Activated naive CD4-positive, alpha-beta T cell treated with Interleukin-2 at 50 U/mL for 16 hours (primary cell): ENCODE results near the gene ZMAT2.
"Not testable (repeated sequence)": the region's sequence is repeated elsewhere in the genome, so short reads cannot be mapped to it uniquely, and the experiment has no call there.

Source experiments
- DNase-seq: peaks from one replicate; pipeline ENCODE4 v3.0.0-alpha.2; 2020

ZMAT2 gene

DNA sequence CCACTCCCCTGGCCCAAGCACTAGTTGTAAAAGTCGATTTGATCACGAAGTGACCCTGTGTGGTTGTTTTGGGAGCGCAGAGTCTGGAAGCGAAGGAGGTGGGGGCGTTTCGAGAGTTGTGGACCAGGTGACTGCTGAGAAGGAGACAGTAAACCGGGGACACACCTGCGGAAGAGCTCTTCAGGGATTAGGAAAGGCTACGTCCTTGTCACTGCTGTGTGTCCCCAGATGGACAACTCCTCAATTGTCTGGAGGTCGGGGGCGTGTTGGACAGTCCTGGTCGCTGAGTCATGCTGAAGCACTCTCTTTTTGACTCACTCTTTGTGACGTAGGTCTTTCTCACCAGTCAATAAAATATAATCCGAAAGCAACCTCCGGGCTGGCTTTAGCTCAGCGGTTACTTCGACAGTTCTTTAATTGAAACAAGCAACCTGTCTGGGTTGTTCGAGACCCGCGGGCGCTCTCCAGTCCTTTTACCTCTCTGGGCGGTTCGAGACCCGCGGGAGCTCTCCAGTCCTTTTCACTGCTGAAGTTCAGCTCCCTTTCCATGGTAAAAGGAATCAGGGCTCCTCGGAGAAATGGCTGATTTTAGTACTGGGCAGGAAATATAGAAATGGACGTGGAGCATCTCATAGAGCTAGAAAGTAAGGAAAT, 10.8 kb downstream of the ZMAT2 start:
- DNase-seq, result peak; percentile 80

DNA sequence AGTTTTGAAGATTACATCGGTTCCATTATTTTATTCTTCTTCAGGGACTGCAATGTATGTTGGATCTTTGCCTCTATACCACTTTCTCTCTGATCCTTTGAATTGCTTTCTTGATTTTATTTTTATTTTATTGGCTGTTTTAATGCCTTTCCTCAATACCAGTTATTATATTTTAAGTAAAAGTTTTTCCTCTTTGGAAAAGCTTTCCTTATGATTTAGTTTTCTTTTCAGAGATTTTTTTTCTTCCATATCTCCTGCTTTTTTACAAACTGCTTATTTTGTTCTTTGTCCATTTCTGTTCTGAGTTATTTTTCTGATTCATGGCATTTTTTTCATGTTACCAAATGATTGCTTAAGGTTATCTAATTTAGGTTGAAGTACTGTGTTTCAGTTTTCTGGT, 11.5 kb downstream of the ZMAT2 start:
- DNase-seq, result no peak

DNA sequence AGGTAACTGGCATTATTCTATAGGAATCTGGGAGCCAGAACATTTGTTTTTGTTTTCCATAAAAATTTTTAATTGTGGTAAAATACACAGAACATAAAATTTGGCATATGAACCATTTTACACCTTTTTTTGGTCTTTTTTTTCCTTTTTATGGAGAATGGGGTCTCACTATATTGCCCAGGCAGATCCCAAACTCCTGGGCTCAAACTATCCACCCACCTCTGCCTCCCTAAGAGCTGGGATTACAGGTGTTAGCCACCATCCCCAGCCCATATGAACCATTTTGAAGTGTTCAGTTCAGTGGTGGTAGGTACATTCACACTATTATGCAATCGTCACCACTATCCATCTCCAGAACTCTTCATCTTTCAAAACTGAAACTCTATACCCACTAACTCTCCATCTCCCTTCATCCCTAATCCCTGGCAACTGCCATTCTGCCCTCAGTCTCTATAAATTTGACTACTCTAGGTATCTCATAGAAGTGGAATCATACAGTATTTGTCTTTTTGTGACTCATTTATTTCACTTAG, 13.4 kb downstream of the ZMAT2 start:
- DNase-seq, result no peak

DNA sequence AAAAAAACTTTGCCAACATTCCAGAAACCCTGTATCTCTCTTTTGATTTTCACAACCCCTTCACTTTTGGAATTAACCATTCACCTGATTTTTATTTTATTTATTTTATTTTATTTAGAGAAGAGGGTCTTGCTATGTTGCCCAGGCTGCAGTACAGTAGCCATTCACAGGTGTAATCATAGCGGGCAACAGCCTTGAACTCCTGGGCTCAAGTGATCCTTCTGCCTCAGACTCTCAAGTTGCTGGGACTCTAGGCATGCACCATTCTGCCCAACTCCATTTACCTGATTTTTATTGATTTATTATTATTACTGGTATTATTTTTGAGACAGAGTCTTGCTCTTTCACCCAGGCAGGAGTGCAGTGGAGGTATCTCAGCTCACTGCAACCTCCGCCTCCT, 16.0 kb downstream of the ZMAT2 start:
- DNase-seq, result not testable (repeated sequence)

DNA sequence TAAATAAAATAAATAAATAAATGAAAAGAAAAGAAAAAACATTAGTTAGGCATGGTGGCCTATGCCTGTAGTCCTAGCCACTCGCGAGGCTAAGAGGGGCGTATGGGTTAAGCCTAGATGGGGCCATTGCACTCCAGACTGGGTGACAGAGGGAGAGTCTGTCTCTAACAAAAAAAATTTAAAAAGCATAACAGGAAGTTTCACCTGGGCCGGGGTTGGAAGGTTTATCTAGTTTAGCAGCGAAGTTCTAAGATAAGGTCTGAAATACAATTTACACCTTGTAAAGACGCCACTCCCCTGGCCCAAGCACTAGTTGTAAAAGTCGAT, 18.0 kb downstream of the ZMAT2 start:
- DNase-seq, result no peak

DNA sequence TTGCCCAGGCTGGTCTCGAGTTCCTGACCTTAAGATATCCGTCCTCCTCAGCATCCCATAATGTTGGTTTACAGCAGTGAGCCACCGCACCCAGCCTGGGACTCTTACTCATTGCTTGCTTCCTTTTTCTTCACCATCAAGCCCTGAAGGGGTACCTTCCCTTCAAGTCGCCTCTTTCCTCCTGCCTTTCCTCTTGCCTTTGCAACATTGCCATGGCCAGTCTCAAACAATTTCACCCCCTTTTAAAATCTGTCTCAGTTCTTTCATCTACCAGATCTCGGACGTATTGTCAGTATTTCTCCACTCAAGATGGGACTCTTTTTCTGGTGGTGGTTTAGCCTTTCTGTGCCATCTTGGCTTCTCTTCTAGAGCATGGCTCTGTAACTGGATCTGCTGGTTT, 20.5 kb downstream of the ZMAT2 start:
- DNase-seq, result not testable (repeated sequence)

DNA sequence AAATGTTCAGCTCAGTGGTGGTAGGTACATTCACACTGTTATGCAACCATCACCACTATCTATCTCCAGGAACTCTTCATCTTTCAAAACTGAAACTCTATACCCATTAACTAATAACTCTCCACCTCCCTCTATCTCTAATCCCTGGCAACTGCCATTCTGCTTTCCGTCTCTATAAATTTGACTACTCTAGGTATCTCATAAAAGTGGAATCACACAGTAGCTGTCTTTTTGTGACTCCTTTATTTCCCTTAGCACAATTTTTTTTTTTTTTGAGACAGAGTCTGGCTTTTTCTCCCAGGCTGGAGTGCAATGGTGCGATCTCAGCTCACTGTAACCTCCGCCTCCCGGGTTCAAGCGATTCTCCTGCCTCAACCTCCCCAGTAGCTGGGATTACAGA, 21.1 kb downstream of the ZMAT2 start:
- not testable (repeated sequence) for DNase-seq

DNA sequence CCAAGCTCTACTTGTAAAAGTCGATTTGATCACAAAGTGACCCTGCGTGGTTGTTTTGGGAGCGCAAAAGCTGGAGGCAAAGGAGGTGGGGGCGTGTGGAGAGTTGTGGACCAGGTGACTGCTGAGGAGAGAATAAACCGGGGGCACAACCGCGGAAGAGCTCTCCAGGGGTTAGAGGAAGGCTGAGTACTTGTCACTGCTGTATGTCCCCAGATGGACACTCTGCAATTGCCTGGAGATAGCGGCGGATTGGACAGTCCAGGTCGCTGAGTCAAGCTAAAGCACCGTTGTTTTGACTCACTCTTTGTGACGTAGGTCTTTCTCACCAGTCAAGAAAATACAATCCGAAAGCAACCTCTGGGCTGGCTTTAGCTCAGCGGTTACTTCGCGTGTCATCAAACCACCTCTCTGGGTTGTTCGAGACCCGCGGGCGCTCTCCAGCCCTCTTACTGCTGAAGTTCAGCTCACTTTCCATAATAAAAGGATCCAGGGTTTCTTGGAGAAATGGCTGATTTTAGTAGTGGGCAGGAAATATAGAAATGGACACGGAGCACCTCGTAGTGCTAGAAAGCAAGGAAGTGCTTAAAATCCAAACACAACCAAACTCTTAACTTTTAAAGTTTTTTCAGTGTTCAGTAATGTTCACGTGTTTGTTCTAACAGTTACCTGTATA, 25.7 kb downstream of the ZMAT2 start:
- DNase-seq, result peak; percentile 80

DNA sequence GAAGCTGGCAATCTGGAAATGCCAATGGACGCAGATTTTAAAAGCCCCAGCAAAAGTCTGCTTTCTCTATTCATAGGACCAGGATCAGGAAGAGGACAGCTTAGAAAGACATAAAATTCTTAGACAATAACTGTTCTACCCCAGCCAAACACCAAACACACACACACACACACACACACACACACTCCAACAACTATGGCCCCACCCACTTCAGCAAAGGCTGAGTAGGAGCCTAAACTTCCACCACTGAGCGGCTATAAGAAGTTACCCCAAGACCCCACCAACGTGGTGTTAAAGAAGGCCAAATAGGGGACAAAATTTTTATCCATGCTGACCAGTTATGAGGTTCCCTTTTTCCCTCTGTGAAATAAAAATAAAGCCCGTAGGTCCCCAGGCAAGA, 32.9 kb downstream of the ZMAT2 start:
- no peak for DNase-seq

DNA sequence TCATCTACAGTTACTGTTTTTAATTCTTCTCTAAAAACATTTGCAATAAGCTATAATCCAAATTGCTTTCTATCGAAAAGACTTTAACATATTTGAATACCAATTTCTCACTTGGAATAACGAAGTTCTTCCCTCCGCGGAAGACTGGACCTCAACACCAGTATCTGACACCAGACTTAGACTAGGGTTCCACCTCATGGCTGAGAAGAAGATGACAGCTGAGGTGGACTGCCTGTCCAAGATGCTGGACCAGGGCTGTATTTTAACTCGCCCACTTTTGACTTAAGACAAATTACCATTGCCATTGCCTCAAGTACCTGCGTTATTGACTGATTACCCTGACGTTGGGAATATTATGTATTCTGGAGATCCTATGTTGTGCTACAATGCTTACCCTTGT, 34.1 kb downstream of the ZMAT2 start:
- no peak for DNase-seq

DNA sequence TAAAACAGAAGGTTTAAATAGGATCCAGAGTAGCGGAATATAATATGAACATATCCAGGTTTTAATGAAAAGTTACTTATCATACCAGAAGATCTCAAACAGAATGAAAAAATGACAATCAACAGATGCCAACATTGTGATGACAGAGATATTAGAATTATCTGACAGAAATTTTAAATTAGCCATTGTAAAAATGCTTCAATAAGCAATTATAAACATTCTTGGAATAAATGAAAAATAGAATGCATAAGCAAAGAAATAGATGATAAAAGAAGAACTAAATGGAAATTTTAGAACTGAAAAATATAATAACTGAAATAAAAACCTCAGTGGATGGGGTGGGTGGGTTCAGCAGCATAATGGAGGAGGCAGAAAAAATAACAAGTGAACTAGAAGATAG, 37.2 kb downstream of the ZMAT2 start:
- DNase-seq, result no peak

DNA sequence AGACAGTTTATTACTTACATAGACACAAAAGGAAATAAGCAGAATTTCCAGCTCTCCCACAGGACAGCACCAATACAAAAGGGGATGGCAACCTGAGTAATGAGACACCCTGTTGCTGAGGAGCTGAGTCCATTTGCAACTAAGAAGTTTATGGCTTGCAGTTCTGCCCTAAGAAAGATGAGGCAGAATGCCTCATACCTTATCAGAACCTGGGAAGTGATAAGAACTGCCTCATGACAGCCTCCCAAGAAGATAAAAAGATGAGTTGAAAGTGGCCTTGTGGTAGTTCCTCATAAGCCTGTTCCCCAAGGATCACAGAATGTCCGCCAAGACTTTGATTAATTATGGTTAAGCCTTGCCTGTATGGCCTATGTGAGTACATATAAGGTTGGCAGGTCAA, 41.7 kb downstream of the ZMAT2 start:
- DNase-seq, result no peak

DNA sequence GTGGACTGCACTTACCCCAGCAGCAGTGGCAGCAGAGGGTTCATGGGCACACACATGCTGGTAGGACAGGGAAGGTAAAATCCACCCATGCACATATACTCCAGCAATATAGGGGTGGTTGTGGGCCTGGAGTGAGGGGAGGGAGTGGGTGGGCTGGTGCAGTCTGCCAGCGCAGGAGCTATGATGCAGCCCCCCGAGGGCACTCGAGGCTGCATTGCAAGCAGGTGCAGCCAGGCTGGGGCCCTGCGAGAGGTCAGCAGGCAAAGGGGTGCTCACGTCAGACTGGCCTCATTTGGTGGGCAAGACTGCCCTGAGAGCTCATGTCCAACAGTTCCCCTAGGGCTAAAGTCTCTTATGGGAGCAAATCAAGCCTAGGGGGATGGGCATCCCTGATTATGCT, 53.3 kb downstream of the ZMAT2 start:
- no peak for DNase-seq
